Prostate gland (tissue), 2 donors: Measurements from ENCODE around the gene ZFHX3. TPM values are rescaled to one million over a fixed set of nuclear protein-coding genes. Genes with fewer than 3 reads are reported as not detected.

Experiments
- DNase-seq: peaks from one replicate; pipeline ENCODE4 v3.0.0-alpha.2; 2019; ENCODE audit warnings: low spot score
- H3K27ac ChIP-seq, 2 donors: fragments of 200-600 bp; sonication (generic); 2 replicates each; pipeline ENCODE4 v1.5.1; 2017 to 2019
- H3K27me3 ChIP-seq: fragments of 200-600 bp; sonication (generic); replicated peaks from 2 replicates; pipeline ENCODE4 v1.5.1; 2019; ENCODE audit not compliant: insufficient read depth
- H3K36me3 ChIP-seq, 2 donors: fragments of 200-600 bp; sonication (generic); 1 replicate in 1 of 2; 2 replicates in 1 of 2; pipeline versions ENCODE4 v1.5.1 to v1.8.1; 2017 to 2019
- H3K4me1 ChIP-seq: fragments of 200-600 bp; sonication (generic); replicated peaks from 2 replicates; pipeline ENCODE4 v1.5.1; 2019
- H3K4me3 ChIP-seq, 2 donors: fragments of 200-600 bp; sonication (generic); 2 replicates each; pipeline ENCODE4 v1.5.1; 2017 to 2019
- H3K9me3 ChIP-seq: fragments of 200-600 bp; sonication (generic); 2 replicates; pipeline ENCODE4 v1.5.1; 2017
- POLR2A ChIP-seq: fragments of 450-650 bp; IDR thresholded peaks from one replicate; pipeline ENCODE4 v1.6.1; 2016; ENCODE audit warnings: antibody characterized with exemption, mild to moderate bottlenecking
- POLR2AphosphoS5 ChIP-seq: sonication (generic); formaldehyde crosslinking; IDR thresholded peaks from one replicate; pipeline ENCODE4 v1.6.1; 2017; ENCODE audit warnings: antibody characterized with exemption
- WGBS: methylation state at CpG from one replicate; pipeline ENCODE4 v1.1.5; 2018; 5-methylcytosine and 5-hydroxymethylcytosine counted together
- intact Hi-C: fragments of 100-400 bp; cut with DNase I; formaldehyde crosslinking; loops from one replicate; pipeline ENCODE4 v1.14.2; 2022
- total RNA-seq, 2 donors: library from RNA; depleted of rRNA; stranded (reverse); fragments of >200 nt; gene quantifications; one replicate each; pipeline ENCODE4 v1.1.0, GENCODE V29; 2016
- TF ChIP-seq, protein P1 (sequence below), 4 experiments: fragments of 200-600 bp in 2 of 4; fragments of 450-650 bp in 2 of 4; sonication (generic) in 2 of 4; IDR thresholded peaks; 1 replicate in 3 of 4; 2 replicates in 1 of 4; pipeline ENCODE4 v1.5.1; 2016 to 2019; ENCODE audit warnings: antibody characterized with exemption in 4 of 4, mild to moderate bottlenecking in 2 of 4, moderate library complexity in 2 of 4

ZFHX3 gene
- total RNA-seq, 2 donors from 2014 or later: 51.1 to 53.9 TPM

DNA sequence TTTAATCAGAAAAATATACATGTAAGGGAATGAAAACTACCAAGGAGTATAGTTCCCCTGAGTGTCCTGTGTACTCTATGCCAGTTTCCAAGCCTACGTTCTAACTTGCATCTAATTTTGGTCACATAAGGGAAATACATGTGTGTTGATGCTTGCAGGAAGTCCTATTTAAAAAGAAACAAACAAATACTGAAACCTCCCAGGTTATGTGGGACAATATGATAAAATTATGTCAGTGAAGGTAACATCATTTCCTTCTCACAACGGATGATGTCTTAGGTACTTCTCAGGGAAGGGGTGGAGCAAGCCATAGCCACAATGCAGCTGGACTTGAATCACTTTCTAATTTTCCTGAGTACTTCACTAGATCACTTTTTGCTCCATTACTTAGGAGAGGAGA, 115.9 kb downstream of the ZFHX3 start:
- Histone ChIP-seq H3K36me3 (no peaks in the 10 kb centered on the region), H3K27ac (peak overlapping the region; percentile 60 to 92), H3K27me3 (no peaks in the 10 kb centered on the region), H3K9me3 (no peaks in the 10 kb centered on the region), H3K4me1 (peaks cover 26% of the 10 kb centered on the region), H3K4me3 (no peak overlapping the region)
- DNase-seq: no peak
- TF ChIP-seq POLR2A (no peak), POLR2AphosphoS5 (no peak)
- TF ChIP-seq, protein P1, sequence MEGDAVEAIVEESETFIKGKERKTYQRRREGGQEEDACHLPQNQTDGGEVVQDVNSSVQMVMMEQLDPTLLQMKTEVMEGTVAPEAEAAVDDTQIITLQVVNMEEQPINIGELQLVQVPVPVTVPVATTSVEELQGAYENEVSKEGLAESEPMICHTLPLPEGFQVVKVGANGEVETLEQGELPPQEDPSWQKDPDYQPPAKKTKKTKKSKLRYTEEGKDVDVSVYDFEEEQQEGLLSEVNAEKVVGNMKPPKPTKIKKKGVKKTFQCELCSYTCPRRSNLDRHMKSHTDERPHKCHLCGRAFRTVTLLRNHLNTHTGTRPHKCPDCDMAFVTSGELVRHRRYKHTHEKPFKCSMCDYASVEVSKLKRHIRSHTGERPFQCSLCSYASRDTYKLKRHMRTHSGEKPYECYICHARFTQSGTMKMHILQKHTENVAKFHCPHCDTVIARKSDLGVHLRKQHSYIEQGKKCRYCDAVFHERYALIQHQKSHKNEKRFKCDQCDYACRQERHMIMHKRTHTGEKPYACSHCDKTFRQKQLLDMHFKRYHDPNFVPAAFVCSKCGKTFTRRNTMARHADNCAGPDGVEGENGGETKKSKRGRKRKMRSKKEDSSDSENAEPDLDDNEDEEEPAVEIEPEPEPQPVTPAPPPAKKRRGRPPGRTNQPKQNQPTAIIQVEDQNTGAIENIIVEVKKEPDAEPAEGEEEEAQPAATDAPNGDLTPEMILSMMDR (IDR thresholded peaks at IDR 0.05): no peak
- WGBS: 30% methylated on average over 2 of the region's 2 CpGs
- intact Hi-C loops: loop anchor here (5.0 kb wide), 1 partner anchor 80 kb away; no protein-coding TSS in a partner anchor

DNA sequence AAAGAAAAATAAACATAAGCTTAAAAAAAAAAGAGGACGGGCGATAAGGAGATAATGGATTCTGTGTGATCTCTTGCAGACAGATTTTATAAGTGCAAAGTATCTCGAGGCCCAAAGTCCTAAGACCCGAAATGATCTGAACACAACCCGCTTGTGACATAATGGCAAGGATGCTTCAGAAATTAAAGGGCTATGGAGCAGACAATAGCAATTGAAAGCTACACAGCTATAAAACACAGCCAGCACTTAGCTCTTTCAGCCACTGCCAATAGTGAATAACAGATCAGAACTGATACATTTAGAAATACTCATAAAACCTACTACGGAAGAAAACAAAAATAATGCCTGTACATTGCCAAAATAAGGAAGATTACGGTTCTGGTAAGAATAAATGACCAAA, 117.5 kb downstream of the ZFHX3 start:
- DNase-seq: no peak
- H3K27ac ChIP-seq: peak overlapping the region; percentile 60 to 92
- TF ChIP-seq POLR2A (no peak), POLR2AphosphoS5 (no peak)
- TF ChIP-seq, protein P1 (IDR thresholded peaks at IDR 0.05): no peak
- WGBS: 27% methylated on average over 7 of the region's 7 CpGs
- H3K9me3 ChIP-seq: no peaks in the 10 kb centered on the region
- no peak overlapping the region for H3K4me3 ChIP-seq
- H3K27me3 ChIP-seq: no peaks in the 10 kb centered on the region
- intact Hi-C loops: loop anchor here (5.0 kb wide), 1 partner anchor 78 kb away; no protein-coding TSS in a partner anchor
- no peaks in the 10 kb centered on the region for H3K36me3 ChIP-seq
- peaks cover 26% of the 10 kb centered on the region for H3K4me1 ChIP-seq

DNA sequence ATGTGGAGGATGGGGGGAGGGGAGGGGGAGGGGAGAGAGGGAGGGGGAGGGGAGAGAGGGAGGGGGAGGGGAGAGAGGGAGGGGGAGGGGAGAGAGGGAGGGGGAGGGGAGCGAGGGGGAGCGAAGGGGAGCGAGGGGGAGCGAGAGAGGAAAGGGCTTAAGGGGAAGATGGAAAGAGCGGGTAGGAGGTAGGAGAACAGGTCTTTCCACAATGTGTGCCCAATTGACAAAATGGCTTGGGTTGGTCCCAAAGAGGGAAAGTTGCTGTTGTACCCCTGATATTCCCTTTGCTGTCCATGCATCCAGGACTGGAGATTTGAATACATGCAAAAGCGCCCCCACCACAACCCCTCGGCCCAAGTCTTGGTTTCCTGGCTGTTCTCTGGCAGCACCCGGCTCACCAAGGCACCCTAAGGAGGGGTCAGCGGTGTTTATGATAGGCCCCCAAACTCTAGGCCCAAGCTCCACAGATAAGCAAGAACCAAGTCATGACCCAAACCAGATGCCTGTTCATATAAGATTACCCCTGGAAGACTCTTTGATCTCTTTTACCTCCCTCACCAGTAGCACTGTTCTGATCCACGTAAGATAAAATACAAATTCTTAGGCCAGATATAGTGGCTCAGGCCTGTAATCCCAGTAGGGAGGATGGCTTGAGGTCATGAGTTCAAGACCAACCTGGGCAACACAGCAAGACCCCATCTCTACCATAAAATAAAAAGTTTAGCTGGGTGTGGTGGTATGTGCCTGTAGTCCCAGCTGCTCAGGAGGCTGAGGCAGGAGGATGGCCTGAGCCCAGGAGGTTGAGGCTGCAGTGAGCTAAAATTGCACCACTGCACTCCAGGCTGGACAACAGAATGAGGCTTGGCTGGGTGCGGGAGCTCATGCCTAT, 119.6 kb downstream of the ZFHX3 start:
- TF ChIP-seq POLR2AphosphoS5: no peak
- peak; percentile 66 for DNase-seq
- H3K9me3 ChIP-seq: no peaks in the 10 kb centered on the region
- no peak overlapping the region for H3K4me3 ChIP-seq
- peak overlapping the region; percentile 79 to 92 for H3K27ac ChIP-seq
- H3K4me1 ChIP-seq: peaks cover 43% of the 10 kb centered on the region
- intact Hi-C loops: no loop called here
- 74% methylated on average over 9 of the region's 11 CpGs for WGBS
- H3K36me3 ChIP-seq: no peaks in the 10 kb centered on the region
- no peaks in the 10 kb centered on the region for H3K27me3 ChIP-seq

DNA sequence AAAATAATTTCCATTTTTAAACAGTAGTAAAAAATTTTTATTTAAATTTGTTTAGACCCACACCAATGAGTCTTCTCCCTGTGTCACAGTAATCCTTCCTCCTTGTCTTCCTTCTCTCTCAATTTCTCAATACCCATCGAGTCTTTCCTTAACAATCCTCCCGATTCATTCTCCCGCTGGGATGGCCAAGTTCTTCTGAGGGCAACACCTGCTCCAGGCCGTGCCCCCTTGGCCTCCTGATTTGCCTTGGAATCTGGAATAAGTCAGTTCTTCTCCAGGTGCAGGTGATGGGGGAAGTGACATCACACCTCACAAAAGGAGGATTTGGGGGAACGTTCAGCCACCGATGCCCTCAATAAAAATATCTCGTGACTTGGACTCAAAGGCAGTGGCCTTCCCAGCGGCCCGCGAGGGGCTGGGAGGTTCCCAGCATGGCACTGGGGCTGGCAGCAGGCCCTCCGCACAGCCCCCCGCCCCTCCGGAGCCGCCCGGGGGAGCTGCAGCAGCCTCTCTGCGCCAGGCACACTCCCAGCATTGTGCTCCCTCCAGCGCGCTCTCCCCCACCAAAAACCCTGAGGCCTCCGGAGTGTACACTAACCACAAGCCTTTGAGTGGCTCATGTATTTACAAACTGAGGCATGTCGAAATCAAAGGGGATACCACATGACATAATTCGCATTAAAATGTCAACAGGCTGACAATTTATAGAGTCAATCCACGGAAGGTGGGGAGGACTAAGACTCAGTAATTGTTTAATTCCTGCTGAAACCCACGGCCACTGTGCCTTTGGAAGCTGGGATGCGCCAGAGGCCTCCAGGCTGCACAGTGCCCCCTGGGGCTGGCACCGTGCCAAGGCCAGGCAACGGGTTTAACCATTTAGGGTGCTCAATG, 120.5 kb downstream of the ZFHX3 start:
- TF ChIP-seq POLR2A: no peak
- TF ChIP-seq POLR2AphosphoS5: peak; percentile 93
- 49% methylated on average over 26 of the region's 26 CpGs for WGBS
- Histone ChIP-seq H3K4me3 (no peak overlapping the region), H3K27ac (peak overlapping the region; percentile 79 to 92), H3K36me3 (no peaks in the 10 kb centered on the region), H3K9me3 (no peaks in the 10 kb centered on the region), H3K4me1 (peaks cover 44% of the 10 kb centered on the region), H3K27me3 (no peaks in the 10 kb centered on the region)
- peak; percentile 90 for DNase-seq
- intact Hi-C loops: no loop called here

DNA sequence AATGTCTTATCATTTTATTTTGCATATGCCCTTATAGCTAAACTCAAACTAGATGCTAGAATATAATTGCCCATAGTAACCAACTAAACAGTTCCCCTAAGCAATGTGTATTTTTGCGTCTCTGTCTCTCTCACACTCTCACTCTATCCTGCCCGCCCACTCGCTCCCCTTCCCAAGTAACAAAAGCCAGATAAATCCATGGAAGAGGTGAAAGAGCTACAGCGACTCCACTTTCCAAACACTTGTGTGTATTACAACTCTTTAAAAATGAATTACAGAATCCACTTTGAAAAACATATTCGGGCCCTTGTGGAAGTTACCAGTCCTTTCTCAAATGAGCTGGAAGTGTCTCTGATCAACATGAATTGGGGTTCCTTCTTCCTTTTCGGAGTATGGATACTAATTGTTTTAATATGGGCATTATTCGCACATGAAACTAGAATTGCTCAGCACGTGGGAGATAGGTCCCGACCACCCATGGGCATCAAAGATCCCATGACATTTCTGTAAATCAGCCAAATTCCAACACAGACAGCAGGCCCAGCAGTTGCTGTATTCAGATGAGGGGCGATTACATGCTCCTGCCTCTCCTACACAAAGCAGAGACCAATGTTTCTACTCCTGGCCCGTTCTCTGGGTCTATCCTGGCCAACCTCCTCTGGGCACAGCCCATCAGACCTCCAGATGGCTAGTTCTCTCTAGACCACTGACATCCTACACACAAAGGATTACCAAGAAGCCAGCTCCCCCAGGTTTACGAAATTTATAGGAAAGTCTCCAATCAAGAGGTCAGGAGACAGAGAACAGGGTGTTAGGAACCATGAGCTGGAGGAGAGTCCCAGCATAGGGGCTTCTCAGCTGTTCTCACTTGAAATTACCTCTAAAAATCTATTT, 121.5 kb downstream of the ZFHX3 start:
- Histone ChIP-seq H3K4me3 (no peak overlapping the region), H3K4me1 (peaks cover 35% of the 10 kb centered on the region), H3K27me3 (no peaks in the 10 kb centered on the region), H3K36me3 (no peaks in the 10 kb centered on the region), H3K9me3 (no peaks in the 10 kb centered on the region), H3K27ac (peak overlapping the region; percentile 79 to 92)
- TF ChIP-seq POLR2A (no peak), POLR2AphosphoS5 (no peak)
- TF ChIP-seq, protein P1 (IDR thresholded peaks at IDR 0.05): no peak
- intact Hi-C loops: no loop called here
- WGBS: 87% methylated on average over 12 of the region's 12 CpGs
- DNase-seq: no peak
